Measurements from ENCODE around the gene FBXO42.
A peak's percentile ranks its signal among the peaks of the same experiment; 100 is the strongest.
"Not testable (repeated sequence)": the region's sequence is repeated elsewhere in the genome, so short reads cannot be mapped to it uniquely, and the experiment has no call there.

FBXO42 gene

DNA sequence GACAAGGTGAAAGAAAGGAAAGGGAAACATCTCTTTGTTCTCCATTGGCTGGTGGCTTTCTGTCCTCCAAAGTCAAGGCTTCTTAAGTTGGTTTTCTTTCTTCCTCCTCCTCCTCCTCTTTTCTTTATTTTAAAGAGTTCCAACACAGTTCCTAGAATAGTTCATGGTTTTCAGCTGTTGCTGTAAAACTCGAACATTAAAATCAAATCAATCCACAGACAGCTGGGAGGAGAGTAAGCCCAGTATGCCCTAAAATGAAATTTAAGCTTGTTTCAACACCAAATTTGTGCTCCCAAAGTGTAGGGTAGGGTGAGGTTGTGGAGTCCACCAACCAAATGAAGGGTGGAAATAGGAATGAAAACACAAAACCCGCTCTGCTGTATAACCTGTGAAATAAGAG, 104.8 kb downstream of the FBXO42 start:
- no peak overlapping the region for H3K27ac ChIP-seq
- no peaks in the 10 kb centered on the region for H3K27me3 ChIP-seq
- H3K36me3 ChIP-seq = peaks cover 37% of the 10 kb centered on the region
- no peaks in the 10 kb centered on the region for H3K9me3 ChIP-seq
- no peak for TF ChIP-seq CTCF (IDR thresholded peaks at IDR 0.05)
- no peak overlapping the region for H3K4me3 ChIP-seq (ENCODE audit: low read depth in 1 of 2, low read length in 1 of 2)
- peaks cover 6 to 8% of the 10 kb centered on the region in 2 experiments for H3K4me1 ChIP-seq (ENCODE audit: control insufficient read depth in 1 of 2, insufficient read depth in 1 of 2, low read depth in 1 of 2, low read length in 1 of 2)

DNA sequence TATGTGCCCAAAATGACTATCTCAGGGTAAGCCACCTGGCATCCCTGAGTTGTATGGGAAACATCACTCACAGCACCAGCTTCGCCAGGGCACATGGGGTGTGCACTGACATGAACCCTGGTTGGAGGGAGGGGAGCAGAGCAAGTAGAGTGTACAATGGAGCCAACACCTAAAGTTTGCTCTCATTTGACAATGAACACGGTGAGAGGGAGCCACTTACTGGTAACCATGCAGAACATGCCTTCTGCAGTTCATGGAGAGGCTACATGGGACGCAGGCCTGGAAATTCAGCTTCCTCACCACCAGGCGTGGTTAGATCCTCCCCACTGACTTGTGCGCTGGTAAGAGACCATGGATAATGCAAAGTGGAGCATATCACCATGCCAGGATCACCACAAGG, 105.3 kb downstream of the FBXO42 start:
- no peak for TF ChIP-seq CTCF (IDR thresholded peaks at IDR 0.05)
- Histone ChIP-seq H3K9me3 (no peaks in the 10 kb centered on the region), H3K27ac (no peak overlapping the region), H3K4me3 (ENCODE audit: low read depth in 1 of 2, low read length in 1 of 2) (no peak overlapping the region), H3K36me3 (peaks cover 32% of the 10 kb centered on the region), H3K27me3 (no peaks in the 10 kb centered on the region), H3K4me1 (ENCODE audit: control insufficient read depth in 1 of 2, insufficient read depth in 1 of 2, low read depth in 1 of 2, low read length in 1 of 2) (peaks cover 6 to 8% of the 10 kb centered on the region in 2 experiments)

GRCh38 chr1:16246239-16246638, 106.0 kb downstream of the FBXO42 start:
- peaks cover 25% of the 10 kb centered on the region for H3K36me3 ChIP-seq
- H3K27ac ChIP-seq; H3K27me3 ChIP-seq; H3K9me3 ChIP-seq; H3K4me1 ChIP-seq (ENCODE audit: control insufficient read depth in 1 of 2, insufficient read depth in 1 of 2, low read depth in 1 of 2, low read length in 1 of 2); H3K4me3 ChIP-seq (ENCODE audit: low read depth in 1 of 2, low read length in 1 of 2): not testable (repeated sequence)

DNA sequence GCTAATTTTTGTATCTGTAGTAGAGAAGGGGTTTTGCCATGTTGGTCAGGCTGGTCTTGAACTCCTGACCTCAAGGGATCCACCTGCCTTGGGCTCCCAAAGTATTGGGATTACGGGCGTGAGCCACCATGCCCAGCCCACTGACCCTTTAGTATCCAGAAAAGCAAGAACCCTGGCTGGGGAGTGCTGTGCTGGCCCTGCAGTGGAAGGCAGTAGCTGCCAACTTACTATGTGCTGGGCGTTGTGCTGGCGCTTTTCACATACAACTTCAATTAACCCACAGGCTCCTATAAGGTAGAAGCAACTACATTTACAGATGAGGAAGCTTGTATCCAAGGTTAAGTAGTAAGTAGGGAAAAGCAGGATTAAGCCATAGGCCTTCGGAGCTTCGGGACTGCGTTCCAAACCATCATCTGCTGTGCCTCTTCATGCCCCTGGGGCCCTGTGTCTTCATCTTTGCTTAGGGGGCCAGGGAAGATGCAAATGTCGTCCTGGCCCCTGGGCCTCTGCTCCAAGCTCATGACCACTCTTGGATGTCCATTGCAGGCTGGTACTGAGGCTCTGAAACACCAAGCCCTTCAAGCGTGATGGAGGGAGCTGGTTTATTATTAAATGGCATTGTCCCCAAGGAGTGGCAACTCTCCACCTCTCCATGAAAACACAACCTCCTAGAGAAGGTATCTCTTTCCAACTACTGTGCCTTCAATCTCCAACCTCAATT, 106.6 kb downstream of the FBXO42 start:
- H3K27ac ChIP-seq = no peak overlapping the region
- H3K4me3 ChIP-seq (ENCODE audit: low read depth in 1 of 2, low read length in 1 of 2) = no peak overlapping the region
- peaks cover 6 to 8% of the 10 kb centered on the region in 2 experiments for H3K4me1 ChIP-seq (ENCODE audit: control insufficient read depth in 1 of 2, insufficient read depth in 1 of 2, low read depth in 1 of 2, low read length in 1 of 2)
- H3K36me3 ChIP-seq = peaks cover 19% of the 10 kb centered on the region
- no peaks in the 10 kb centered on the region for H3K9me3 ChIP-seq
- no peak for TF ChIP-seq CTCF (IDR thresholded peaks at IDR 0.05)
- H3K27me3 ChIP-seq = no peaks in the 10 kb centered on the region

- H3K27ac ChIP-seq = no peak overlapping the region
- no peaks in the 10 kb centered on the region for H3K27me3 ChIP-seq
- H3K9me3 ChIP-seq = no peaks in the 10 kb centered on the region
- no peak for TF ChIP-seq CTCF (IDR thresholded peaks at IDR 0.05)
- peaks cover 17% of the 10 kb centered on the region for H3K36me3 ChIP-seq
- peaks cover under 1 to 1% of the 10 kb centered on the region in 2 experiments for H3K4me1 ChIP-seq (ENCODE audit: control insufficient read depth in 1 of 2, insufficient read depth in 1 of 2, low read depth in 1 of 2, low read length in 1 of 2)
- H3K4me3 ChIP-seq (ENCODE audit: low read depth in 1 of 2, low read length in 1 of 2) = no peak overlapping the region
These were observed 107.5 kb downstream of the FBXO42 start for GRCh38 chr1:16244650-16245285.

DNA sequence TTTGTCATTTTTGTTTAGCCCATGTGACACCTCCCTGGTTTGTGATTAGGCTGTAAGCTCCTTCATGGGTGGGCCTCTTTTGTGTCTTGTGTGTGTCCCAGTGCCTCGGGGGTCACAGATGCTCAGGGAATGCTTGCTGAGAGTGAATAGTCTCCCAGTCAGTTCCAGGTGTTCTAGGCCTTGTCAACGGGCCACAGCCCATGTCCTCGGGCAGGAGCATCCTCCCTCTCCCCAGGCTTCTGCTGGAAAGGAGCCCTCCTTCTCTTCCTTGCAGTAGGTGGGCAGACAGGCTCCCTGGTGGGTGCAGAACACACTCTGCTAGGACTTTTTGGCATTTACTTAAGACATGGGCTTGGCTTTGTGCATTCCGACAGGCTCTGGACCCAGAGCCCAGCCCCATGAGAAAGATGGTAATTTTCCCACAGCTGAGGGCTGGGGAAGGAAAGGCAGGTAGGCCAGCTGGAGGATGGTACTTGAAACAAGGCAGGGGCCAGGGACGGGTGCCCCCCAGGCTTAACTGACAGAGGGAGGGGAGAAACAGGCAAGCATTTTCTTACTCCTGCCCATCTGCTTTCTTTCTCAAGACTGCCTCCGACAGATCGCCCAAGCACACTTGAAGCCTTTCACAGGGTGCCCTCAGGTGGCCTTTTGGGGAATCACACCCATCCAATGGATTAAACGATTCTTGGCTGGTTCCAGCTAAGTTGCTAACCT, 108.2 kb downstream of the FBXO42 start:
- peak; percentile 73 for TF ChIP-seq CTCF (IDR thresholded peaks at IDR 0.05)
- peaks cover 17% of the 10 kb centered on the region for H3K36me3 ChIP-seq
- H3K4me3 ChIP-seq (ENCODE audit: low read depth in 1 of 2, low read length in 1 of 2) = no peak overlapping the region
- H3K4me1 ChIP-seq (ENCODE audit: control insufficient read depth in 1 of 2, insufficient read depth in 1 of 2, low read depth in 1 of 2, low read length in 1 of 2) = no peaks in the 10 kb centered on the region
- H3K27me3 ChIP-seq = no peaks in the 10 kb centered on the region
- no peaks in the 10 kb centered on the region for H3K9me3 ChIP-seq
- no peak overlapping the region for H3K27ac ChIP-seq

All from neutrophil (primary cell).